ENCODE measurements around the gene FAM25G.
"Not testable (repeated sequence)": the region's sequence is repeated elsewhere in the genome, so short reads cannot be mapped to it uniquely, and the experiment has no call there.

- not testable (repeated sequence) for TF ChIP-seq CTCF (IDR thresholded peaks at IDR 0.05); POLR2AphosphoS5 (IDR thresholded peaks at IDR 0.05; ENCODE audit: low read depth, low read length); GABPA (IDR thresholded peaks at IDR 0.05; ENCODE audit: low read depth); CHD2 (IDR thresholded peaks at IDR 0.05; ENCODE audit: low read length, partially characterized antibody); TEAD4 (IDR thresholded peaks at IDR 0.05; ENCODE audit: borderline replicate concordance, insufficient read depth); NRF1 (IDR thresholded peaks at IDR 0.05; ENCODE audit: low read depth, low read length); USF2 (IDR thresholded peaks at IDR 0.05; ENCODE audit: borderline replicate concordance, low read depth, low read length); RCOR1 (IDR thresholded peaks at IDR 0.05; ENCODE audit: low read length); SMC3 (IDR thresholded peaks at IDR 0.05; ENCODE audit: low read depth, low read length); MXI1 (IDR thresholded peaks at IDR 0.05; ENCODE audit: low read depth, low read length)
Measured at GRCh38 chr10:47523475-47523874, 32.0 kb upstream of the FAM25G start, which contains the start of gene AGAP9.

Data from SK-N-SH (cell line).